CD4-positive, alpha-beta T cell (primary cell): Measurements from ENCODE around the gene MTMR6. TPM values are rescaled to one million over a fixed set of nuclear protein-coding genes. Genes with fewer than 3 reads are reported as not detected.
A peak's percentile ranks its signal among the peaks of the same experiment; 100 is the strongest.

ENCODE experiments used
- ATAC-seq: fragments of 200-7000 bp; cut with Tn5 transposase; one replicate; pipeline ENCODE4 v1.10.0; 2022; ENCODE audit warnings: mild to moderate bottlenecking; ENCODE audit not compliant: poor library complexity
- CTCF ChIA-PET: fragments of 350-600 bp; sonication (Branson Sonifier 250); formaldehyde crosslinking; loops from one replicate; lab custom pipeline; 2021; ENCODE audit warnings: antibody characterized with exemption, inconsistent platforms; lab: Charles Lee
- POLR2A ChIA-PET: fragments of 350-600 bp; sonication (Branson Sonifier 250); formaldehyde crosslinking; loops from one replicate; lab custom pipeline; 2021; ENCODE audit warnings: antibody characterized with exemption, inconsistent platforms; lab: Charles Lee
- DNase-seq, 14 experiments: peaks; one replicate each; pipeline ENCODE4 v3.0.0-alpha.2; 2013 to 2020; ENCODE audit warnings: mixed read lengths in 2 of 14
- H3K27ac ChIP-seq, 2 donors: one replicate each; pipeline versions ENCODE4 v1.5.1 to v1.7.0; 2013; ENCODE audit warnings: low read length in 2 of 2, low read depth in 1 of 2, mild to moderate bottlenecking in 1 of 2
- H3K27me3 ChIP-seq, 2 experiments: 1 replicate in 1 of 2; 2 replicates in 1 of 2; pipeline versions ENCODE4 v1.6.1 to v1.7.0; 2013; ENCODE audit warnings: low read length in 2 of 2, control low read depth in 1 of 2, mild to moderate bottlenecking in 1 of 2, moderate library complexity in 1 of 2; ENCODE audit not compliant: insufficient read depth in 2 of 2, control insufficient read depth in 1 of 2
- H3K36me3 ChIP-seq: one replicate; pipeline ENCODE4 v1.6.1; 2013; ENCODE audit warnings: low read length, control low read depth; ENCODE audit not compliant: insufficient read depth
- H3K4me1 ChIP-seq: one replicate; pipeline ENCODE4 v1.6.1; 2013; ENCODE audit warnings: low read length, control low read depth; ENCODE audit not compliant: insufficient read depth
- H3K4me3 ChIP-seq: one replicate; pipeline ENCODE4 v1.5.1; 2013; ENCODE audit warnings: mild to moderate bottlenecking, low read length, moderate library complexity
- H3K9me3 ChIP-seq, 2 experiments: 1 replicate in 1 of 2; 2 replicates in 1 of 2; pipeline versions ENCODE4 v1.6.1 to v1.7.0; 2013; ENCODE audit warnings: low read length in 2 of 2, mild to moderate bottlenecking in 2 of 2, control low read depth in 1 of 2, moderate library complexity in 1 of 2; ENCODE audit not compliant: control insufficient read depth in 1 of 2, insufficient read depth in 1 of 2
- H3K27ac Mint-ChIP-seq: one replicate; pipeline ENCODE4 v1.8.0; 2020; ENCODE audit warnings: mixed read lengths
- H3K27me3 Mint-ChIP-seq: one replicate; pipeline ENCODE4 v1.8.0; 2021; ENCODE audit warnings: mixed read lengths
- H3K36me3 Mint-ChIP-seq: one replicate; pipeline ENCODE4 v1.8.0; 2021; ENCODE audit warnings: low read depth, mixed read lengths
- H3K4me1 Mint-ChIP-seq: one replicate; pipeline ENCODE4 v1.8.0; 2021; ENCODE audit warnings: low read depth, mixed read lengths
- H3K4me3 Mint-ChIP-seq: one replicate; pipeline ENCODE4 v1.8.0; 2020; ENCODE audit warnings: mild to moderate bottlenecking, mixed read lengths
- H3K9me3 Mint-ChIP-seq: one replicate; pipeline ENCODE4 v1.8.0; 2020; ENCODE audit warnings: mixed read lengths
- intact Hi-C, 2 experiments: fragments of 100-400 bp; cut with DNase I in 1 of 2; cut with micrococcal nuclease in 1 of 2; formaldehyde crosslinking; loops; one replicate each; pipeline versions ENCODE4 v1.15.1 to v1.9.0; 2023 to 2025; cut with DNase I, micrococcal nuclease
- total RNA-seq, 174 experiments: library from RNA in 2 of 174; stranded (reverse) in 2 of 174; gene quantifications; one replicate each; pipeline ENCODE4 v1.2.3 and lab custom pipeline; 2021 to 2026
- TF ChIP-seq, protein P1 (sequence below): fragments of 200-600 bp; IDR thresholded peaks from one replicate; pipeline ENCODE4 v1.8.0; 2022; ENCODE audit warnings: antibody characterized with exemption, mild to moderate bottlenecking

Gene MTMR6
- total RNA-seq, 2 experiments from 2014 or later, result 33.3 to 34.2 TPM

DNA sequence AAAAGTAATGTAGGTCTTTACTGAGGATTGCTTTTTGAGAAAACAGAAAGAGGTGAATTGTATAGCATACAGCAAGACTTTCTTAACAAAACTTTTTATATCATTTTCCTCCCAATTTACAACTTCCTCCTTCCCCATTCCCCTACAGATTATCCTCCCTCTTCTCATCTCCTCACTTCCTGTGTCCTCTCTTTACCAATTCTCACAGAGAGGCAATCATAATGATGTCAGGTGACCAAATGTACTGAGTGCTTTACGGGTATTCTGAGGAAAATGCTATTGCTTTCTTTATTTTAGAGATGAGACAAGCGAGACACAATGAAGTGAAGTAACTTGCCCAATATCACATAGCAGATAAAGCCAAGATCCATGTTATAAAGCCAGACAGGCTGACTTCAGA is 1.7 kb upstream of the MTMR6 start:
- DNase-seq, result no peak
- peaks cover 15% of the 10 kb centered on the region for H3K36me3 Mint-ChIP-seq
- ChIA-PET CTCF (no interaction called here), POLR2A (no interaction called here)
- TF ChIP-seq, protein P1, sequence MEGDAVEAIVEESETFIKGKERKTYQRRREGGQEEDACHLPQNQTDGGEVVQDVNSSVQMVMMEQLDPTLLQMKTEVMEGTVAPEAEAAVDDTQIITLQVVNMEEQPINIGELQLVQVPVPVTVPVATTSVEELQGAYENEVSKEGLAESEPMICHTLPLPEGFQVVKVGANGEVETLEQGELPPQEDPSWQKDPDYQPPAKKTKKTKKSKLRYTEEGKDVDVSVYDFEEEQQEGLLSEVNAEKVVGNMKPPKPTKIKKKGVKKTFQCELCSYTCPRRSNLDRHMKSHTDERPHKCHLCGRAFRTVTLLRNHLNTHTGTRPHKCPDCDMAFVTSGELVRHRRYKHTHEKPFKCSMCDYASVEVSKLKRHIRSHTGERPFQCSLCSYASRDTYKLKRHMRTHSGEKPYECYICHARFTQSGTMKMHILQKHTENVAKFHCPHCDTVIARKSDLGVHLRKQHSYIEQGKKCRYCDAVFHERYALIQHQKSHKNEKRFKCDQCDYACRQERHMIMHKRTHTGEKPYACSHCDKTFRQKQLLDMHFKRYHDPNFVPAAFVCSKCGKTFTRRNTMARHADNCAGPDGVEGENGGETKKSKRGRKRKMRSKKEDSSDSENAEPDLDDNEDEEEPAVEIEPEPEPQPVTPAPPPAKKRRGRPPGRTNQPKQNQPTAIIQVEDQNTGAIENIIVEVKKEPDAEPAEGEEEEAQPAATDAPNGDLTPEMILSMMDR, result no peak
- peaks cover 4% of the 10 kb centered on the region for H3K27me3 Mint-ChIP-seq
- no peak for ATAC-seq
- peaks cover 19% of the 10 kb centered on the region for H3K4me1 ChIP-seq
- peak overlapping the region; percentile 24 for H3K27ac Mint-ChIP-seq
- H3K4me3 ChIP-seq, result no peak overlapping the region
- peaks cover 28% of the 10 kb centered on the region for H3K4me1 Mint-ChIP-seq
- no peaks in the 10 kb centered on the region for H3K9me3 ChIP-seq
- no peaks in the 10 kb centered on the region for H3K36me3 ChIP-seq
- H3K9me3 Mint-ChIP-seq, result no peaks in the 10 kb centered on the region
- H3K27me3 ChIP-seq, result no peaks in the 10 kb centered on the region
- intact Hi-C loops, result loop anchor here (10.0 kb wide), 2 partner anchors 774 to 1014 kb away; partner anchors contain the start of gene PARP4 (in 1 of the 2)
- H3K27ac ChIP-seq, result no peak overlapping the region
- H3K4me3 Mint-ChIP-seq, result peak overlapping the region; percentile 50

DNA sequence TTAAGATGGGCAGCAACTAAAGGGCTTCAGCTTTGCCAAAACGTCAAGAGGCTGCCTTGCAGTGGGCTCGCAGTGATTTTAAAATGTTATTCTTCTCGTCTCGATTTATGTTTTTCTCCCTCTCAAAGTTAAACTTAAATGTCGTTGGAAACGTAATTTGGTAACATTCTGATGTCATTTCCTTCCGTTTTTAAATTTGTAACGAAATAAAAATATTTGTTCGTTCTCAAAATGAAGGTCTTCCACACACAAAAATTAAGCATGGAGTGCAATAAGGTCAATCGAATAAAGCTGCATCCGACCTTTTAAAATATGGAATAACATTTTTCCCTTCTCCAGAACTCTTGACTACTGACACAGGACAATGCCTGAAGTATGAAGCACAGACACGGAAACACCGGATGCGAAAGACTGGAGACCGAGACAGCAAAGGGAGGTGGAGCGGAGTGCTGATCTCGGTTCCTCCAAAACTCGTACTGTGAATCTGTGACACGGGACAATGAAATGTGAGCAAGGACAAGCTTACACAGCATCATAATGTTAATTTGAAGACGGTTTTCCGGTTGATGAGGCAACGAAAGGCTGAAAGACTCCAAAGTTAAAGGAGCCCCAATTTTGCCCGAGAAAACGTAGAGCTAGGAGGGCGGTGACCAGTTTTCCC is 850 bp downstream of the MTMR6 start:
- peak overlapping the region; percentile 99 for H3K4me3 Mint-ChIP-seq
- ATAC-seq, result peak; percentile 54
- Histone ChIP-seq H3K36me3 (peaks cover 6% of the 10 kb centered on the region), H3K27ac (peak overlapping the region; percentile 97 to 99), H3K4me3 (peak overlapping the region; percentile 94), H3K27me3 (no peaks in the 10 kb centered on the region), H3K4me1 (peaks cover 29% of the 10 kb centered on the region), H3K9me3 (no peaks in the 10 kb centered on the region)
- ChIA-PET CTCF (interaction anchor here (1.0 to 3.2 kb wide), 4 partner anchors 13 to 47 kb away, joined by 3 to 12 read pairs (median 4); no protein-coding TSS in a partner anchor), POLR2A (interaction anchor here (0.8 to 1.9 kb wide), 3 partner anchors 10 to 27 kb away, joined by 3 to 13 read pairs (median 4); partner anchors contain the start of gene NUP58)
- H3K27me3 Mint-ChIP-seq, result peaks cover 4% of the 10 kb centered on the region
- H3K9me3 Mint-ChIP-seq, result no peaks in the 10 kb centered on the region
- peaks cover 24% of the 10 kb centered on the region for H3K36me3 Mint-ChIP-seq
- peak overlapping the region; percentile 97 for H3K27ac Mint-ChIP-seq
- DNase-seq, result peak in 12 of 14 experiments; percentile 6 to 78 (median 26)
- TF ChIP-seq, protein P1, result no peak
- intact Hi-C loops, result loop anchor here (10.0 kb wide), 2 partner anchors 772 to 1012 kb away; partner anchors contain the start of gene PARP4 (in 1 of the 2)
- peaks cover 45% of the 10 kb centered on the region for H3K4me1 Mint-ChIP-seq

DNA sequence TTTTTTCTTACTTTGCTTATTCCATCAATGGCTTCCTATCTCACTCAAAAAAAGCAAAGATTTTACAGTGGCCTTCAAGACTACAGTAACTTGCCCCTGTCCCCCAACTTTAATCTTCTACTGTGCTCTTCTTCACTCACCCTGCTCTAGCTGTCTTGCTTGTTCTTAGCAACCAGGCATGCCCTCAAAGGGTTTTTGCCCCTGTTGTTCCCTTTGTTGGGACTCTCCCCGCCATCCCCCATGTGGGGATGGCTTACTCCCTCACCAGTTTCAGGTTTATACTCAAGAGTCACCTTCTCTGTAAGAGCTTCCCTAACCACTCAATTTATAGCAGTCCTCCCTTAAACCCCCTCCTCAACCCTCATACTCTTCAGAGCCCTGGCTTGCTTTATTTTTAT is 5.4 kb downstream of the MTMR6 start:
- H3K27ac Mint-ChIP-seq, result peak overlapping the region; percentile 76
- H3K4me1 ChIP-seq, result peaks cover 33% of the 10 kb centered on the region
- H3K9me3 Mint-ChIP-seq, result no peaks in the 10 kb centered on the region
- H3K27me3 ChIP-seq, result no peaks in the 10 kb centered on the region
- H3K9me3 ChIP-seq, result no peaks in the 10 kb centered on the region
- H3K36me3 ChIP-seq, result peaks cover 6% of the 10 kb centered on the region
- intact Hi-C loops, result loop anchor here (10.0 kb wide), 2 partner anchors 767 to 1007 kb away; partner anchors contain the start of gene PARP4 (in 1 of the 2)
- H3K4me1 Mint-ChIP-seq, result peaks cover 87% of the 10 kb centered on the region
- ChIA-PET POLR2A (no interaction called here), CTCF (no interaction called here)
- H3K4me3 Mint-ChIP-seq, result no peak overlapping the region
- DNase-seq (no peak), ATAC-seq (no peak)
- TF ChIP-seq, protein P1, result no peak
- H3K27ac ChIP-seq, result no peak overlapping the region
- H3K36me3 Mint-ChIP-seq, result peaks cover 31% of the 10 kb centered on the region
- H3K4me3 ChIP-seq, result no peak overlapping the region
- H3K27me3 Mint-ChIP-seq, result no peaks in the 10 kb centered on the region
